ENCODE data around the gene IL17B. TPM values are rescaled to one million over a fixed set of nuclear protein-coding genes. Genes with fewer than 3 reads are reported as not detected.

IL17B gene
- total and polyA plus RNA-seq, 2 of the 13 experiments (the other 11 are each of a cell fraction or from before 2014, with no cell fraction given), result 0.29 to 2.6 TPM

DNA sequence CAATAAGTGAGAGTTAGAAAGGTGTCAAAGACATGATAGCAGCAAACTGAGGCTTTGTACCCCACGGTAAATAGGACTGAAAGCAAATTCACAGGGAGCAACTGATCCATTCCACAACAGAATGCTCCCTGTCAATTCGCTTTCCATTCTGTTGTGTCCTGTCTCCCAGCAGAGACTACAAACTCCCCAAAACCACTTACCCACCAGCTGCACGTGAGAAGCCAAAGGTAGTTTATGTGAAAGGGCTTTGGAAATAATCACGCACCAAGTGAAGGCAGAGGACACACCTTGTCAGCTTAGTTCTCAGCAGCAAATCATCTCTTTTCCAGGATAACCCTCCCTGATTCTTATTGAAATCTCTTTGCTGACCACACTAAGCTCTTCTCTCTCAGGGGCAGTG, 46.6 kb upstream of the IL17B start (continued):
- TF ChIP-seq, protein P1, sequence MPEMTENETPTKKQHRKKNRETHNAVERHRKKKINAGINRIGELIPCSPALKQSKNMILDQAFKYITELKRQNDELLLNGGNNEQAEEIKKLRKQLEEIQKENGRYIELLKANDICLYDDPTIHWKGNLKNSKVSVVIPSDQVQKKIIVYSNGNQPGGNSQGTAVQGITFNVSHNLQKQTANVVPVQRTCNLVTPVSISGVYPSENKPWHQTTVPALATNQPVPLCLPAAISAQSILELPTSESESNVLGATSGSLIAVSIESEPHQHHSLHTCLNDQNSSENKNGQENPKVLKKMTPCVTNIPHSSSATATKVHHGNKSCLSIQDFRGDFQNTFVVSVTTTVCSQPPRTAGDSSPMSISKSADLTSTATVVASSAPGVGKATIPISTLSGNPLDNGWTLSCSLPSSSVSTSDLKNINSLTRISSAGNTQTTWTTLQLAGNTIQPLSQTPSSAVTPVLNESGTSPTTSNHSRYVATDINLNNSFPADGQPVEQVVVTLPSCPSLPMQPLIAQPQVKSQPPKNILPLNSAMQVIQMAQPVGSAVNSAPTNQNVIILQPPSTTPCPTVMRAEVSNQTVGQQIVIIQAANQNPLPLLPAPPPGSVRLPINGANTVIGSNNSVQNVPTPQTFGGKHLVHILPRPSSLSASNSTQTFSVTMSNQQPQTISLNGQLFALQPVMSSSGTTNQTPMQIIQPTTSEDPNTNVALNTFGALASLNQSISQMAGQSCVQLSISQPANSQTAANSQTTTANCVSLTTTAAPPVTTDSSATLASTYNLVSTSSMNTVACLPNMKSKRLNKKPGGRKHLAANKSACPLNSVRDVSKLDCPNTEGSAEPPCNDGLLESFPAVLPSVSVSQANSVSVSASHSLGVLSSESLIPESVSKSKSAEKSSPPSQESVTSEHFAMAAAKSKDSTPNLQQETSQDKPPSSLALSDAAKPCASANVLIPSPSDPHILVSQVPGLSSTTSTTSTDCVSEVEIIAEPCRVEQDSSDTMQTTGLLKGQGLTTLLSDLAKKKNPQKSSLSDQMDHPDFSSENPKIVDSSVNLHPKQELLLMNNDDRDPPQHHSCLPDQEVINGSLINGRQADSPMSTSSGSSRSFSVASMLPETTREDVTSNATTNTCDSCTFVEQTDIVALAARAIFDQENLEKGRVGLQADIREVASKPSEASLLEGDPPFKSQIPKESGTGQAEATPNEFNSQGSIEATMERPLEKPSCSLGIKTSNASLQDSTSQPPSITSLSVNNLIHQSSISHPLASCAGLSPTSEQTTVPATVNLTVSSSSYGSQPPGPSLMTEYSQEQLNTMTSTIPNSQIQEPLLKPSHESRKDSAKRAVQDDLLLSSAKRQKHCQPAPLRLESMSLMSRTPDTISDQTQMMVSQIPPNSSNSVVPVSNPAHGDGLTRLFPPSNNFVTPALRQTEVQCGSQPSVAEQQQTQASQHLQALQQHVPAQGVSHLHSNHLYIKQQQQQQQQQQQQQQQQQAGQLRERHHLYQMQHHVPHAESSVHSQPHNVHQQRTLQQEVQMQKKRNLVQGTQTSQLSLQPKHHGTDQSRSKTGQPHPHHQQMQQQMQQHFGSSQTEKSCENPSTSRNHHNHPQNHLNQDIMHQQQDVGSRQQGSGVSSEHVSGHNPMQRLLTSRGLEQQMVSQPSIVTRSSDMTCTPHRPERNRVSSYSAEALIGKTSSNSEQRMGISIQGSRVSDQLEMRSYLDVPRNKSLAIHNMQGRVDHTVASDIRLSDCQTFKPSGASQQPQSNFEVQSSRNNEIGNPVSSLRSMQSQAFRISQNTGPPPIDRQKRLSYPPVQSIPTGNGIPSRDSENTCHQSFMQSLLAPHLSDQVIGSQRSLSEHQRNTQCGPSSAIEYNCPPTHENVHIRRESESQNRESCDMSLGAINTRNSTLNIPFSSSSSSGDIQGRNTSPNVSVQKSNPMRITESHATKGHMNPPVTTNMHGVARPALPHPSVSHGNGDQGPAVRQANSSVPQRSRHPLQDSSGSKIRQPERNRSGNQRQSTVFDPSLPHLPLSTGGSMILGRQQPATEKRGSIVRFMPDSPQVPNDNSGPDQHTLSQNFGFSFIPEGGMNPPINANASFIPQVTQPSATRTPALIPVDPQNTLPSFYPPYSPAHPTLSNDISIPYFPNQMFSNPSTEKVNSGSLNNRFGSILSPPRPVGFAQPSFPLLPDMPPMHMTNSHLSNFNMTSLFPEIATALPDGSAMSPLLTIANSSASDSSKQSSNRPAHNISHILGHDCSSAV (CRISPR knock-in tag; IDR thresholded peaks at IDR 0.05; ENCODE audit: borderline replicate concordance), result no peak
- TF ChIP-seq KAT8 (CRISPR knock-in tag; IDR thresholded peaks at IDR 0.05), result no peak
- TF ChIP-seq KDM4B (CRISPR knock-in tag; IDR thresholded peaks at IDR 0.05), result no peak
- TF ChIP-seq CENPX (CRISPR knock-in tag; IDR thresholded peaks at IDR 0.05), result no peak
